Cardiac fibroblast (primary cell): ENCODE data around the gene UBE2Z.

Source experiments
- DNase-seq, 2 donors: peaks; one replicate each; pipeline versions ENCODE4 v3.0.0 to v3.0.0-alpha.2; 2010; ENCODE audit warnings: low read depth in 2 of 2
- H3K4me3 ChIP-seq, 2 donors: replicated peaks in 1 of 2; 1 replicate in 1 of 2; 2 replicates in 1 of 2; pipeline ENCODE4 v1.5.1; 2011; ENCODE audit warnings: low read depth in 2 of 2, low read length in 2 of 2, mild to moderate bottlenecking in 2 of 2, moderate library complexity in 1 of 2
- CTCF ChIP-seq: IDR thresholded peaks from one replicate; pipeline ENCODE4 v1.5.1; 2011; ENCODE audit warnings: low read depth, mild to moderate bottlenecking, low read length, inconsistent platforms

The UBE2Z gene

DNA sequence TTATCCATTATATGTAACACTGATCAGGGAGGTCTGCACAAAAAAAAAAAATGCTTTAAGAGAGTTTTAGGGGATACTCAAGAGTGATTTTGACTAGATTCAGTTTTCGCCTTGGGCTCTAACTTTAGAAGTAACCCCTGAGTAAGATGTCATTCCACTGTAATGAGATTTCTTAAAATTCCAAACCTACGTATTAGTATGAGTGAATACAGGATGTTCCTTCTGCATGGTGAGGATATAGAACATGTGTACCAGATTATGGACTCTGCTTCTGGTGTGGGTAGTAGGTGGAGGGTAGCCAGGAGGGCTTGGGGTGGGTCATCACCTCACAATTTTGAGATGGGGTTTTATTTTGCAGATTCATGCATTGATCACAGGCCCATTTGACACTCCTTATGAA is 4.3 kb downstream of the UBE2Z start:
- no peak overlapping the region for H3K4me3 ChIP-seq
- no peak for TF ChIP-seq CTCF
- no peak for DNase-seq

DNA sequence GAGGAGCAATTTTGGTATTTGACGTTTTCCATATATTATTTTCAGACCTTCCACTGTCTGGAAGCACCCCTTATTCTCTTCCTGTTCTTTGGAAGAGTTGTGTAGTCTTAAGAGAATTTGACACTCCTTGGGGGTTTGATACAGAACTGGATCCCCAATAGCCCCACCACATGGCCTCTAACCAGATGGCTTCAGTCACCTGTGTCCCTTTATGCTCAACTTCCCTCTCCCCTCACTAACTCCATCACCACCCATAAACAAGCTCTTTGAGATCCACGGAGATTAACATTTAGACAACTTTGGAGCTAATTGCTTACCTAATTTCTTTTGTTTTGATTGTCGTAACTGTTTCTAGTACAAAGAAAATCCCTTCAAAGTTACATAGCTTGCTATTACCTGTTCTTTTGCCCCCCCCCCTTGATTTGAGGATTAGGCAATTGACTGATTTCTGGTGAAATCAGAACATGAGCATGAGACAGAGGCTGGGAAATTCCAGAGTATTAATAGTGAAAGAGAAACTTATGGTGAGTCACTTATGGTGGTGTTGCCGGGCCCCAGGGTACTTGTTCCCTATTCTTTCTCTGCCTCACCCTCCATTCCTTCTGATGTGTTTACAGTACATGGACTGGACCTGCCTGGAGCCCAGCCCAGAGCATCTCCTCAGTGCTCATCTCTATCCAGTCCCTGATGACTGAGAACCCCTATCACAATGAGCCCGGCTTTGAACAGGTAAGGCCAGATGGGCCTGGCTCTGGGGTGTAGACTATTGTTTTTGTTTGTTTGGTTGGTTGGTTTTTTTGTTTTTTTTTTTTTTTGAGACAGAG is 7.5 kb downstream of the UBE2Z start:
- no peak overlapping the region for H3K4me3 ChIP-seq
- TF ChIP-seq CTCF = no peak
- DNase-seq = peak; percentile 74 to 95

DNA sequence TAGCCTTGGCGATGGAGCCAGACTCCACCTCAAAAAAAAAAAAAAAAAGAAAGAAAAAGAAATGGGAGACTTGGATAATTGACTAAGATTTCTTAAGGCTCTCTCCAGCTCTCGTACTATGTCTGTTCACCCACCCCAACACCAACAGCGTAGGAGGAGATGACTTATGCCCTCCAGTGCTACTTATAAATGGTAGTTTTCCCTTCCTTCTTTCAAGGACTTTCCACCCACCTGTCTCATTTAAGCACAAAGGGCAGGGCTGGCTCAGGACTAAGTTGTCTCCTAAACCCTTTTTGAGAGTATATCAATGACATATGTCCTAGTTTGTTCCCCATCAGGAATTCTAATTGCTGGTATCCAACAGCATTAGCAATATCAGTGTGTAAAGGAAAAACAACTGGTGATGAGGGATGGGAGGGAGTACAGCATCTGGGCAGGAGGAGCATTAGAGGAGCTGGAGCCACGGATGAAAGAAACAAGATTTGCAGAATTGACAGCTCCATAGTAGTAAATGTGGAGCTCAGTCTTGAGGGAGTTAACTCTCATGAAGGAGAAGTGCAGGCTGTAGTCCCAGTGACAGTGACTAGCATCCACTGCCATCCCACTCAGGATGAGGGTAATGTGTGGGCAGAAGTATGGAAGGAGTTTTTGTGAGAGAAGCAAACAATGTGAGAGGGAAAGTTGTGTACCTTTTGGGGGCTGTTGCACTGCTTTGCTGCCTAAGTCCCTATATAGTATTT is 17.2 kb downstream of the UBE2Z start:
- TF ChIP-seq CTCF = no peak
- no peak overlapping the region for H3K4me3 ChIP-seq
- DNase-seq = no peak

DNA sequence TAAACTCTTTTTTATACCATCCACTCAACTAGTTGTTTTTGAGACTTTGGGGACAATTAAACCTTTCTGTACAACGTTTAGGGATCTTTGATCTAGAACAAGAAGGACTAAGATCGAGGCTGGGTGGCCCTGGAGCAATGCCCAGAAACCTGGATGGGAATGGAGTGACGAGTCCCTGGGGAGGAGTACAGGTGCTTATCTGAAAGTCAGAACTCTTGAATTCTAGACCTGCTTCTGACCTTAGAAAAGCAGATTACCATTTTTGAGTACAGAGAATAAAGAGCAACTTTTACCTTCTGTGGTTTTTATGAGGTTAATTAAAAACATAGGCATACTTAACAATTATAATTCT is 17.8 kb downstream of the UBE2Z start:
- no peak for DNase-seq
- no peak for TF ChIP-seq CTCF
- H3K4me3 ChIP-seq = no peak overlapping the region

- TF ChIP-seq CTCF = no peak
- DNase-seq = no peak
These were observed 20.0 kb downstream of the UBE2Z start for GRCh38 chr17:48927978-48928745.

GRCh38 chr17:48928876-48929811 is 20.9 kb downstream of the UBE2Z start:
- peak in 1 of 2 donors; percentile 45 for DNase-seq
- no peak for TF ChIP-seq CTCF
- no peak overlapping the region for H3K4me3 ChIP-seq

More at GRCh38 chr17:48927978-48928745, 20.0 kb downstream of the UBE2Z start:
- H3K4me3 ChIP-seq = no peak overlapping the region
